SHP77 treated with DMSO at 0.1 percent for 48 hours (cell line): ENCODE data around the gene SNAPC1.
A peak's percentile ranks its signal among the peaks of the same experiment; 100 is the strongest.

Experiments used
- DNase-seq: peaks from one replicate; lab custom pipeline; 2025; lab: John Stamatoyannopoulos, UW

The SNAPC1 gene

GRCh38 chr14:61812347-61813095, 50.3 kb downstream of the SNAPC1 start, which contains the start of gene SYT16:
Gene SYT16, plus strand, starts transcription at chr14:61812703.
- no peak for DNase-seq

- DNase-seq, result no peak
Observed at GRCh38 chr14:61813096-61813606, 50.9 kb downstream of the SNAPC1 start.

GRCh38 chr14:61822458-61822857, 60.2 kb downstream of the SNAPC1 start:
- DNase-seq, result no peak

- no peak for DNase-seq
Observed at GRCh38 chr14:61832783-61833182, 70.6 kb downstream of the SNAPC1 start.

GRCh38 chr14:61836184-61836583, 74.0 kb downstream of the SNAPC1 start:
- DNase-seq, result no peak

GRCh38 chr14:61836807-61837206, 74.6 kb downstream of the SNAPC1 start:
- no peak for DNase-seq

- DNase-seq, result peak; percentile 46
Observed at GRCh38 chr14:61837336-61838229, 75.4 kb downstream of the SNAPC1 start.

GRCh38 chr14:61838661-61839245, 76.5 kb downstream of the SNAPC1 start:
- DNase-seq, result no peak

- DNase-seq, result no peak
Observed at GRCh38 chr14:61839507-61839906, 77.3 kb downstream of the SNAPC1 start.

GRCh38 chr14:61841145-61841544, 78.9 kb downstream of the SNAPC1 start:
- no peak for DNase-seq
